Measurements from ENCODE around the gene PHF20.
"Not testable (repeated sequence)": the region's sequence is repeated elsewhere in the genome, so short reads cannot be mapped to it uniquely, and the experiment has no call there.

The PHF20 gene

GRCh38 chr20:35764936-35765335 lies 6.9 kb upstream of the PHF20 start:
- not testable (repeated sequence) for H3K9ac ChIP-seq (ENCODE audit: low read depth in 1 of 2, low read length in 2 of 2); H3K36me3 ChIP-seq (ENCODE audit: control insufficient read depth in 2 of 2, insufficient read depth in 2 of 2, low read length in 2 of 2); H3K27me3 ChIP-seq (ENCODE audit: control insufficient read depth in 2 of 2, insufficient read depth in 2 of 2, low read length in 2 of 2); H3K9me3 ChIP-seq (ENCODE audit: control insufficient read depth in 2 of 2, low read length in 2 of 2); H3K4me3 ChIP-seq (ENCODE audit: low read length in 2 of 2); H3K27ac ChIP-seq (ENCODE audit: low read depth in 2 of 2, low read length in 2 of 2)
- H3K4me1 ChIP-seq (ENCODE audit: control insufficient read depth in 2 of 2, insufficient read depth in 2 of 2, low read length in 2 of 2), result peaks cover 11 to 13% of the 10 kb centered on the region in 2 donors

GRCh38 chr20:35766843-35767242 lies 5.0 kb upstream of the PHF20 start:
- H3K9ac ChIP-seq (ENCODE audit: low read depth in 1 of 2, low read length in 2 of 2), result no peak overlapping the region
- H3K27ac ChIP-seq (ENCODE audit: low read depth in 2 of 2, low read length in 2 of 2), result peak overlapping the region in 1 of 2 donors; percentile 6
- no peaks in the 10 kb centered on the region for H3K36me3 ChIP-seq (ENCODE audit: control insufficient read depth in 2 of 2, insufficient read depth in 2 of 2, low read length in 2 of 2)
- no peaks in the 10 kb centered on the region for H3K9me3 ChIP-seq (ENCODE audit: control insufficient read depth in 2 of 2, low read length in 2 of 2)
- no peak overlapping the region for H3K4me3 ChIP-seq (ENCODE audit: low read length in 2 of 2)
- H3K4me1 ChIP-seq (ENCODE audit: control insufficient read depth in 2 of 2, insufficient read depth in 2 of 2, low read length in 2 of 2), result peaks cover 16 to 20% of the 10 kb centered on the region in 2 donors
- no peaks in the 10 kb centered on the region for H3K27me3 ChIP-seq (ENCODE audit: control insufficient read depth in 2 of 2, insufficient read depth in 2 of 2, low read length in 2 of 2)

- Histone ChIP-seq H3K4me3 (ENCODE audit: low read length in 2 of 2) (no peak overlapping the region), H3K9me3 (ENCODE audit: control insufficient read depth in 2 of 2, low read length in 2 of 2) (no peaks in the 10 kb centered on the region), H3K27me3 (ENCODE audit: control insufficient read depth in 2 of 2, insufficient read depth in 2 of 2, low read length in 2 of 2) (no peaks in the 10 kb centered on the region), H3K4me1 (ENCODE audit: control insufficient read depth in 2 of 2, insufficient read depth in 2 of 2, low read length in 2 of 2) (peaks cover 20 to 25% of the 10 kb centered on the region in 2 donors), H3K36me3 (ENCODE audit: control insufficient read depth in 2 of 2, insufficient read depth in 2 of 2, low read length in 2 of 2) (no peaks in the 10 kb centered on the region), H3K27ac (ENCODE audit: low read depth in 2 of 2, low read length in 2 of 2) (peak overlapping the region; percentile 78 to 86), H3K9ac (ENCODE audit: low read depth in 1 of 2, low read length in 2 of 2) (peak overlapping the region; percentile 24 to 49)
Observed at GRCh38 chr20:35767683-35768481, 3.9 kb upstream of the PHF20 start.

GRCh38 chr20:35768731-35769664 lies 2.8 kb upstream of the PHF20 start:
- peaks cover 27 to 34% of the 10 kb centered on the region in 2 donors for H3K4me1 ChIP-seq (ENCODE audit: control insufficient read depth in 2 of 2, insufficient read depth in 2 of 2, low read length in 2 of 2)

GRCh38 chr20:35771367-35771688 lies 487 bp upstream of the PHF20 start:
- Histone ChIP-seq H3K36me3 (ENCODE audit: control insufficient read depth in 2 of 2, insufficient read depth in 2 of 2, low read length in 2 of 2) (peaks cover 0 to 7% of the 10 kb centered on the region in 2 donors), H3K9me3 (ENCODE audit: control insufficient read depth in 2 of 2, low read length in 2 of 2) (no peaks in the 10 kb centered on the region), H3K4me1 (ENCODE audit: control insufficient read depth in 2 of 2, insufficient read depth in 2 of 2, low read length in 2 of 2) (peaks cover 28 to 34% of the 10 kb centered on the region in 2 donors), H3K27ac (ENCODE audit: low read depth in 2 of 2, low read length in 2 of 2) (peak overlapping the region; percentile 72 to 82), H3K4me3 (ENCODE audit: low read length in 2 of 2) (peak overlapping the region; percentile 86 to 96), H3K9ac (ENCODE audit: low read depth in 1 of 2, low read length in 2 of 2) (peak overlapping the region in 1 of 2 donors; percentile 8), H3K27me3 (ENCODE audit: control insufficient read depth in 2 of 2, insufficient read depth in 2 of 2, low read length in 2 of 2) (no peaks in the 10 kb centered on the region)

More at GRCh38 chr20:35768731-35769664, 2.8 kb upstream of the PHF20 start:
- H3K27ac ChIP-seq (ENCODE audit: low read depth in 2 of 2, low read length in 2 of 2), result peak overlapping the region; percentile 78 to 86
- H3K9ac ChIP-seq (ENCODE audit: low read depth in 1 of 2, low read length in 2 of 2), result peak overlapping the region; percentile 2 to 43
- H3K36me3 ChIP-seq (ENCODE audit: control insufficient read depth in 2 of 2, insufficient read depth in 2 of 2, low read length in 2 of 2), result no peaks in the 10 kb centered on the region
- no peaks in the 10 kb centered on the region for H3K9me3 ChIP-seq (ENCODE audit: control insufficient read depth in 2 of 2, low read length in 2 of 2)
- H3K4me3 ChIP-seq (ENCODE audit: low read length in 2 of 2), result peak overlapping the region in 1 of 2 donors; percentile 0
- H3K27me3 ChIP-seq (ENCODE audit: control insufficient read depth in 2 of 2, insufficient read depth in 2 of 2, low read length in 2 of 2), result no peaks in the 10 kb centered on the region

- Histone ChIP-seq H3K27ac (ENCODE audit: low read depth in 2 of 2, low read length in 2 of 2) (peak overlapping the region; percentile 72 to 82), H3K27me3 (ENCODE audit: control insufficient read depth in 2 of 2, insufficient read depth in 2 of 2, low read length in 2 of 2) (no peaks in the 10 kb centered on the region), H3K9me3 (ENCODE audit: control insufficient read depth in 2 of 2, low read length in 2 of 2) (no peaks in the 10 kb centered on the region), H3K4me1 (ENCODE audit: control insufficient read depth in 2 of 2, insufficient read depth in 2 of 2, low read length in 2 of 2) (peaks cover 31 to 46% of the 10 kb centered on the region in 2 donors), H3K4me3 (ENCODE audit: low read length in 2 of 2) (peak overlapping the region; percentile 86 to 96), H3K36me3 (ENCODE audit: control insufficient read depth in 2 of 2, insufficient read depth in 2 of 2, low read length in 2 of 2) (peaks cover 0 to 7% of the 10 kb centered on the region in 2 donors), H3K9ac (ENCODE audit: low read depth in 1 of 2, low read length in 2 of 2) (peak overlapping the region; percentile 87 to 95)
Observed at GRCh38 chr20:35772563-35773058, 796 bp downstream of the PHF20 start.

GRCh38 chr20:35773154-35773751 lies 1.4 kb downstream of the PHF20 start:
- no peaks in the 10 kb centered on the region for H3K27me3 ChIP-seq (ENCODE audit: control insufficient read depth in 2 of 2, insufficient read depth in 2 of 2, low read length in 2 of 2)
- peak overlapping the region; percentile 72 to 82 for H3K27ac ChIP-seq (ENCODE audit: low read depth in 2 of 2, low read length in 2 of 2)
- peak overlapping the region; percentile 86 to 96 for H3K4me3 ChIP-seq (ENCODE audit: low read length in 2 of 2)
- peak overlapping the region; percentile 87 to 95 for H3K9ac ChIP-seq (ENCODE audit: low read depth in 1 of 2, low read length in 2 of 2)
- no peaks in the 10 kb centered on the region for H3K9me3 ChIP-seq (ENCODE audit: control insufficient read depth in 2 of 2, low read length in 2 of 2)
- peaks cover 27 to 42% of the 10 kb centered on the region in 2 donors for H3K4me1 ChIP-seq (ENCODE audit: control insufficient read depth in 2 of 2, insufficient read depth in 2 of 2, low read length in 2 of 2)
- peaks cover 0 to 7% of the 10 kb centered on the region in 2 donors for H3K36me3 ChIP-seq (ENCODE audit: control insufficient read depth in 2 of 2, insufficient read depth in 2 of 2, low read length in 2 of 2)

GRCh38 chr20:35774391-35774790 lies 2.6 kb downstream of the PHF20 start:
- Histone ChIP-seq H3K9ac (ENCODE audit: low read depth in 1 of 2, low read length in 2 of 2) (no peak overlapping the region), H3K27ac (ENCODE audit: low read depth in 2 of 2, low read length in 2 of 2) (no peak overlapping the region), H3K27me3 (ENCODE audit: control insufficient read depth in 2 of 2, insufficient read depth in 2 of 2, low read length in 2 of 2) (no peaks in the 10 kb centered on the region), H3K9me3 (ENCODE audit: control insufficient read depth in 2 of 2, low read length in 2 of 2) (no peaks in the 10 kb centered on the region), H3K4me1 (ENCODE audit: control insufficient read depth in 2 of 2, insufficient read depth in 2 of 2, low read length in 2 of 2) (peaks cover 19 to 35% of the 10 kb centered on the region in 2 donors), H3K4me3 (ENCODE audit: low read length in 2 of 2) (no peak overlapping the region), H3K36me3 (ENCODE audit: control insufficient read depth in 2 of 2, insufficient read depth in 2 of 2, low read length in 2 of 2) (peaks cover 0 to 9% of the 10 kb centered on the region in 2 donors)

- Histone ChIP-seq H3K9me3 (ENCODE audit: control insufficient read depth in 2 of 2, low read length in 2 of 2) (no peaks in the 10 kb centered on the region), H3K4me3 (ENCODE audit: low read length in 2 of 2) (no peak overlapping the region), H3K36me3 (ENCODE audit: control insufficient read depth in 2 of 2, insufficient read depth in 2 of 2, low read length in 2 of 2) (peaks cover 0 to 11% of the 10 kb centered on the region in 2 donors), H3K4me1 (ENCODE audit: control insufficient read depth in 2 of 2, insufficient read depth in 2 of 2, low read length in 2 of 2) (peaks cover 15 to 27% of the 10 kb centered on the region in 2 donors), H3K9ac (ENCODE audit: low read depth in 1 of 2, low read length in 2 of 2) (no peak overlapping the region), H3K27me3 (ENCODE audit: control insufficient read depth in 2 of 2, insufficient read depth in 2 of 2, low read length in 2 of 2) (no peaks in the 10 kb centered on the region), H3K27ac (ENCODE audit: low read depth in 2 of 2, low read length in 2 of 2) (peak overlapping the region; percentile 18 to 21)
Observed at GRCh38 chr20:35776513-35777101, 4.8 kb downstream of the PHF20 start.
